Keratinocyte (primary cell): ENCODE results near the gene CCND1. TPM values are rescaled to one million over a fixed set of nuclear protein-coding genes. Genes with fewer than 3 reads are reported as not detected.

Source experiments
- DNase-seq: peaks from one replicate; pipeline ENCODE4 v3.0.0-alpha.2; 2011; ENCODE audit warnings: low read depth, missing footprints, low spot score
- FAIRE-seq: peaks from 2 replicates; lab custom pipeline; 2011; peaks lifted over from hg19 to GRCh38; lab: Jason Lieb, UNC
- H2AFZ ChIP-seq: 2 replicates; pipeline ENCODE4 v1.6.0; 2012; ENCODE audit warnings: low read length, control low read depth, inconsistent platforms; ENCODE audit not compliant: control insufficient read depth
- H3K27ac ChIP-seq: 2 replicates; pipeline ENCODE4 v1.5.1; 2011; ENCODE audit warnings: low read length; ENCODE audit not compliant: control insufficient read depth, insufficient read depth
- H3K27me3 ChIP-seq: 3 replicates; pipeline ENCODE4 v1.6.0; 2011; ENCODE audit warnings: low read length; ENCODE audit not compliant: control insufficient read depth, insufficient read depth; ENCODE audit errors: extremely low read depth
- H3K36me3 ChIP-seq, 2 experiments: 2 replicates in 1 of 2; 3 replicates in 1 of 2; pipeline ENCODE4 v1.5.1; 2011; ENCODE audit warnings: low read length in 2 of 2, mild to moderate bottlenecking in 1 of 2; ENCODE audit not compliant: control insufficient read depth in 2 of 2, insufficient read depth in 2 of 2; ENCODE audit errors: extremely low read depth in 1 of 2
- H3K4me1 ChIP-seq: 3 replicates; pipeline ENCODE4 v1.5.1; 2011; ENCODE audit warnings: low read length; ENCODE audit not compliant: control insufficient read depth, insufficient read depth; ENCODE audit errors: extremely low read depth
- H3K4me2 ChIP-seq: 3 replicates; pipeline ENCODE4 v1.6.0; 2011; ENCODE audit warnings: low read depth, low read length; ENCODE audit not compliant: control insufficient read depth, insufficient read depth; ENCODE audit errors: extremely low read depth
- H3K4me3 ChIP-seq, 3 experiments: fragments of 200-600 bp in 1 of 3; sonication (generic) in 1 of 3; 2 replicates in 2 of 3; 3 replicates in 1 of 3; pipeline ENCODE4 v1.5.1; 2011 to 2016; ENCODE audit warnings: low read length in 3 of 3, mild to moderate bottlenecking in 3 of 3, control low read depth in 2 of 3, inconsistent platforms in 1 of 3, low read depth in 1 of 3, mixed read lengths in 1 of 3, mixed run types in 1 of 3, moderate library complexity in 1 of 3; ENCODE audit not compliant: control insufficient read depth in 2 of 3, insufficient read depth in 2 of 3; ENCODE audit errors: extremely low read depth in 1 of 3
- H3K79me2 ChIP-seq: 2 replicates; pipeline ENCODE4 v1.6.0; 2012; ENCODE audit warnings: low read length; ENCODE audit not compliant: control insufficient read depth, insufficient read depth
- H3K9ac ChIP-seq: 3 replicates; pipeline ENCODE4 v1.6.0; 2011; ENCODE audit warnings: low read length; ENCODE audit not compliant: control insufficient read depth, insufficient read depth; ENCODE audit errors: extremely low read depth
- H3K9me1 ChIP-seq: 3 replicates; pipeline ENCODE4 v1.6.0; 2011; ENCODE audit warnings: low read length; ENCODE audit not compliant: control insufficient read depth, insufficient read depth; ENCODE audit errors: extremely low read depth
- H3K9me3 ChIP-seq: 2 replicates; pipeline ENCODE4 v1.5.1; 2012; ENCODE audit warnings: low read depth, low read length; ENCODE audit not compliant: control insufficient read depth
- H4K20me1 ChIP-seq: 3 replicates; pipeline ENCODE4 v1.6.0; 2011; ENCODE audit warnings: low read length; ENCODE audit not compliant: control insufficient read depth, insufficient read depth; ENCODE audit errors: extremely low read depth
- CTCF ChIP-seq, 3 experiments: IDR thresholded peaks in 1 of 3; conservative IDR thresholded peaks in 1 of 3; optimal IDR thresholded peaks in 1 of 3; 2 replicates in 2 of 3; 3 replicates in 1 of 3; pipeline versions ENCODE3 to v1.5.1; 2011; ENCODE audit warnings: low read length in 3 of 3, mild to moderate bottlenecking in 3 of 3, moderate library complexity in 2 of 3, control low read depth in 1 of 3, inconsistent platforms in 1 of 3; ENCODE audit not compliant: insufficient read depth in 2 of 3; ENCODE audit errors: extremely low read depth in 1 of 3
- EZH2 ChIP-seq: IDR thresholded peaks from one replicate; pipeline ENCODE4 v1.6.1; 2012; ENCODE audit warnings: inconsistent platforms, mild to moderate bottlenecking, low read length, moderate library complexity
- dilution Hi-C: fragments of 300-500 bp; cut with MboI; formaldehyde crosslinking; loops from one replicate; pipeline ENCODE4 v1.7.0; 2020; ENCODE audit warnings: low sequenced_read_pairs; ENCODE audit not compliant: extremely low pct_ligation_motif_present
- polyA plus RNA-seq, 5 experiments: library from polyadenylated mRNA; depleted of rRNA in 3 of 5; stranded (reverse) in 3 of 5; stranded (forward) in 1 of 5; unstranded in 1 of 5; fragments of >200 nt; gene quantifications; 1 replicate in 1 of 5; 2 replicates in 3 of 5; 3 replicates in 1 of 5; pipeline versions ENCODE4 v1.2.1 to v1.2.3, GENCODE V29; 2011 to 2012; ENCODE audit warnings: missing spikeins in 2 of 5, low read depth in 1 of 5, low replicate concordance in 1 of 5

CCND1 gene
- polyA plus RNA-seq, 1 donor (not counting 4 experiments of a cell fraction or from before 2014, with no cell fraction given), result 124 TPM

GRCh38 chr11:69664901-69665300, 23.9 kb downstream of the CCND1 start:
- H2AFZ ChIP-seq, result no peak overlapping the region
- peaks cover 6% of the 10 kb centered on the region for H3K79me2 ChIP-seq
- H4K20me1 ChIP-seq, result peaks cover 3% of the 10 kb centered on the region
- FAIRE-seq, result no peak
- dilution Hi-C loops, result loop anchor here (10.0 kb wide), 1 partner anchor 550 kb away; no protein-coding TSS in a partner anchor
- H3K27me3 ChIP-seq, result no peaks in the 10 kb centered on the region
- H3K9me1 ChIP-seq, result no peaks in the 10 kb centered on the region
- no peak for TF ChIP-seq EZH2
- TF ChIP-seq CTCF (optimal IDR thresholded peaks at IDR 0.05 in 1 of 3, IDR thresholded peaks at IDR 0.05 in 1 of 3, conservative IDR thresholded peaks at IDR 0.05 in 1 of 3; ENCODE audit: extremely low read depth in 1 of 3, insufficient read depth in 2 of 3, low read length in 3 of 3), result no peak
- peaks cover 8% of the 10 kb centered on the region for H3K4me1 ChIP-seq
- no peak overlapping the region for H3K27ac ChIP-seq
- peaks cover 14 to 27% of the 10 kb centered on the region in 2 experiments for H3K36me3 ChIP-seq
- H3K9me3 ChIP-seq, result no peaks in the 10 kb centered on the region
- no peak overlapping the region for H3K9ac ChIP-seq
- H3K4me2 ChIP-seq, result no peak overlapping the region
- no peak overlapping the region for H3K4me3 ChIP-seq
- no peak for DNase-seq

- no peaks in the 10 kb centered on the region for H3K9me3 ChIP-seq
- peaks cover 14 to 31% of the 10 kb centered on the region in 2 experiments for H3K36me3 ChIP-seq
- no peak for TF ChIP-seq EZH2
- TF ChIP-seq CTCF (optimal IDR thresholded peaks at IDR 0.05 in 1 of 3, IDR thresholded peaks at IDR 0.05 in 1 of 3, conservative IDR thresholded peaks at IDR 0.05 in 1 of 3; ENCODE audit: extremely low read depth in 1 of 3, insufficient read depth in 2 of 3, low read length in 3 of 3), result no peak
- dilution Hi-C loops, result loop anchor here (10.0 kb wide), 1 partner anchor 551 kb away; no protein-coding TSS in a partner anchor
- peaks cover 11% of the 10 kb centered on the region for H3K4me1 ChIP-seq
- H3K79me2 ChIP-seq, result peaks cover 6% of the 10 kb centered on the region
- no peak overlapping the region for H2AFZ ChIP-seq
- no peak overlapping the region for H3K9ac ChIP-seq
- FAIRE-seq, result no peak
- no peak overlapping the region for H3K4me2 ChIP-seq
- H4K20me1 ChIP-seq, result peaks cover 3% of the 10 kb centered on the region
- DNase-seq, result no peak
- H3K4me3 ChIP-seq, result no peak overlapping the region
- H3K9me1 ChIP-seq, result no peaks in the 10 kb centered on the region
- no peaks in the 10 kb centered on the region for H3K27me3 ChIP-seq
- no peak overlapping the region for H3K27ac ChIP-seq
Measured at GRCh38 chr11:69665669-69666068, 24.7 kb downstream of the CCND1 start.
